HG03066 (cell line): ENCODE data around the gene AUTS2.
"Not testable (repeated sequence)": the region's sequence is repeated elsewhere in the genome, so short reads cannot be mapped to it uniquely, and the experiment has no call there.

Source experiments
- ATAC-seq: cut with Tn5 transposase; IDR thresholded peaks from one replicate; pipeline ENCODE4 v1.9.1; 2021; ENCODE audit warnings: low read depth; ENCODE audit not compliant: unreplicated experiment

AUTS2 gene

DNA sequence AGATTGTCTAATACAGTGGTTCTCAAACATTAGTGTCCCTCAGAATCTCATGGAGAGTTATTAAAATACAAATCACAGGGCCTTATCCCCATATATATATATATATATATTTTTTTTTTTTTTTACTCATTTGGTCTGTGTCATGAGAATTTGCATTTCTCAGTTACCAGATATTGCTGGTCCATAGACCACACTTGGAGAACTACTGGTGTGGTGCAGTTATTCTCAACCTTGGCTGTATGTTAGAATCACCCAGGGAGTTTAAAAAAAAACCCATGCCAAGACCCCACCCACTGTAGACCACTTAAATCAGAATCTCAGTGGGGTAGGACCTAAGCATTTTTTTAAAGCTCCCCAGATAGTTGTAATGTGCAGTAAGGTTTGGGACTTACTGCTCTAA lies 179.9 kb downstream of the AUTS2 start:
- ATAC-seq, result peak; percentile 63

- ATAC-seq, result no peak
Measured at GRCh38 chr7:69780379-69780778, 182.1 kb downstream of the AUTS2 start.

GRCh38 chr7:69781412-69781846 lies 183.2 kb downstream of the AUTS2 start:
- ATAC-seq, result no peak

DNA sequence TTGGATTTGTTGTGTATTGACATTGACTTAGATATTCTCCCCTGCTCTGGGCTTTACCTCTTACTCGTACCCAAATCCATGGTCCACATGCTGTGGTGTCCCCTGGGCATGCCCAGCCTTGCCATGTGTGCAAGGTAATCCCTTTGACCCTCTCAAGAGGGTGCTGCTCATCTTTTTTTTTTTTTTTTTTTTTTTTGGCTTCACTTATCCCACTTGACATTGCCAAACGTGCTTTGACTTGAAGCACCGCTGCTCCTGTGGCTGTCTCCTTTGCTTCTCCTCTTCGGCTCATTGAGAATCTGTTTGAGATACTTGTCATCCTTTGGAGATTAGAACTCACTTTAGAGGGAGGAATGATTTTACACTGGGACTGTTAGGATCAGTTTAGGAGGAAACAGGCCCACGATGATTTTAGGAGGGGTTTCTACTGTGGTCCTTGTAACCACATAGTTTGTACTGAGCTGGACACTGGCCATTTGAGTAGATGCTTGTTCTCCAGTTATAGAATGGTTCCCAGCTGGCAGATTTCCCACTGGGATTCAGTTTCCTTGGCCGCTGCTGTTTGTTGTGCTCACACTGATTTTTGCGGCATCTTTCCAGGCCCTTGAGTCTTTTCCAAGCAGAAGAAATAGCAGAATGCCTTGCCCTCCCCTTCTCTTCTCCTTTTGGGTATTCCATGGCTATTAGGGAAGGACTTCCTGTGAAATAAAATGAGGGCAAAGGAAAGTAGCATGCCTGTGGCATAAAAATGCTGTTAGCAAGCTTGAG lies 184.8 kb downstream of the AUTS2 start:
- ATAC-seq, result no peak

DNA sequence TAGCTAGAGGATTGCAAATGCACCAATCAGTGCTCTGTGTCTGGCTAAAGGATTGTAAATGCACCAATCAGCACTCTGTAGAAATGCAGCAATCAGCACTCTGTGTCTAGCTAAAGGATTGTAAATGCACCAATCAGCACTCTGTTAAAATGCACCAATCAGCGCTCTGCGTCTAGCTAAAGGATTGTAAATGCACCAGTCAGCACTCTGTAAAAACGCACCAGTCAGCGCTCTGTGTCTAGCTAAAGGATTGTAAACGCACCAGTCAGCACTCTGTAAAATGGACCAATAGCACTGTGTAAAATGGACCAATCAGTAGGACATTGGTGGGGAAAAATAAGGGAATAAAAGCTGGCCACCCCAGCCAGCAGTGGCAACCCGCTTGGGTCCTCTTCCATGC lies 187.9 kb downstream of the AUTS2 start:
- not testable (repeated sequence) for ATAC-seq

GRCh38 chr7:69786730-69787395 lies 188.6 kb downstream of the AUTS2 start:
- ATAC-seq, result no peak

DNA sequence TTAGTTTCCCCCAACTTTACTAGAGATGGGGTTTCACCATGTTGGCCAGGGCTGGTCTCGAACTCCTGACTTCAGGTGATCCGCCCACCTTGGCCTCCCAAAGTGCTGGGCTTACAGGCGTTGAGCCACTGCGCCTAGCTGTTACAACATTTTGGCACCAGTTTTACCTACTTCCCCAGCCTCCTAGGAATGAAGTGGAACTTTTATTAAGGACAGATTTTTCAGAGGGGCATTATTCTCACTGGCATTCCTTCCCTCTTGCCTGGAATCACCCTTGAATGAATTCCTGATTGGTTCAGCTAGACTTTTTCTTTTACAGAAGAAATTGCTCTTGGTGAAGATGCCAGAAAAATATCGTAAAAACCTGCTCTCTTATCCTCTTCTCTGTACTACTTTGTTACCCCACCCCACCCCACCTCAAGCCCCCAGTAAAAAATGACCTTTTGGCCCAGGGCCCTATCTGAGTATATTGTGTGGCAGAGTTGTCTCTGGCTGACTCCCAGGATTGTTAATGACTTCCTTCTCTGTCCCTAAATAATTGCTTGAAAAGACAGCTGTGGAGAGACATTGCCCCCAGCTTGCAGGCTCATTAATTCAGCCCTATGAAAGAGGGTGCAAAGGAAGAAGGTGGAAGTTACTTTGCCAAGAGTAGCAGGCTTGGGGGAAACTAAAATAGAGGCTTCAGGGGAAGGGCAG lies 189.6 kb downstream of the AUTS2 start:
- no peak for ATAC-seq

DNA sequence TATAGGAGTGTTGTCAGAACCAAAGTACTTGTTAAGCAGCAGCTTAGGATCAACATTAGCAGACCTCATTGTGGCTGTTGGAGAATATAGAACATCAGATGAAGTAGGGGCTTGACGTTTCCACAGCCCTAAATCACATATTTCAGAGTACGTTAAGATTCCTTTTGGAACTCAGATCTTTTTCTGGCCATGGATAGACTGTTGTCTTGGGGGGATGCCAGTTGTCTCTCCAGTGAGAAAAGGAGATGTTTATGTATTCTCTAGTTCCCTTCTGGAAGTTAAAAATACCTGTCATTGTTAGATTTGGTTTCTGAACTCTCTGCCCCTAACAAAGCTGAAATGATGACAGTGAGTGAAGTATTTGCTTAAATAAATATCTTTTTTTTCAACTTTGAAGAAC lies 191.3 kb downstream of the AUTS2 start:
- no peak for ATAC-seq

GRCh38 chr7:69790977-69791724 lies 192.9 kb downstream of the AUTS2 start:
- no peak for ATAC-seq

DNA sequence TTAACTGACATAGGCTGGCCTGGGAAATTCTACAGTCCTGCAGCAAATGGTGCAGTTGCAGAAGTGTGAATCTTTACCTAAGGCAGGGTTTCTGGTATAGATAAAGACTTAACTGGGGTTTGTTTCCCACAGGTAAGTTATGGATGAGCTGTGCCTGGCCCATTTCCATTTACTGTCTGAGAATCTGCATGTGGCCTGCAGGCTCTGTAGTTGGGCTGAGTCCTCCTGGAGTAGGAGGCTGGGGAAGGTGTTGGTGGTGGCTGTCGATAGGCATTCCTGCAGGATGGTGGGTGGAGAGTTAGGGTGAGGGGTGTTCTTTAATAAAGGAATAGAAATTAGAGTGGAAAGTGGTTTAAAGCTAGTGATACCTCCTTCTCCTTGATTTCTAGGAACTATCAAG lies 193.5 kb downstream of the AUTS2 start:
- no peak for ATAC-seq

GRCh38 chr7:69795932-69796331 lies 197.7 kb downstream of the AUTS2 start:
- ATAC-seq, result no peak

- ATAC-seq, result no peak
Measured at GRCh38 chr7:69796416-69796815, 198.1 kb downstream of the AUTS2 start.

GRCh38 chr7:69799048-69799697 lies 200.9 kb downstream of the AUTS2 start:
- ATAC-seq, result no peak

DNA sequence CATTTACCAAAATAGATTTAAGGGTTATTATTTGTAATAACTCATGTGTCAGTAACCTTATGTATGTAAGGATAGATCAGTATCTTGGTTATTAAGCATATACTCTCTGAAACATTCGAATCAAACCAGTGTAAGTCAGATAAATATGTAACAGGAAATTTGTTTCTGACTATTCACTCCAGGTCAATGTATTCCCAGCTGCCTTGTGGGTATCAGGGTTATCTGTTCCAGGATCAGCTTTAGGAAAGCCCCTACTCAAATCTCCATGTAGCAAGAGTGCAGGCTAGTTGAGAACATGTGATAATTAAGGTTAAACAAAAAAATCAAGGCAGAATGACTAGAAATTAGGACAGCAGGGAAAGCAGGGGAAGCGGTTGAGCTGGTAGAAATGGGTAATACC lies 201.7 kb downstream of the AUTS2 start:
- no peak for ATAC-seq

DNA sequence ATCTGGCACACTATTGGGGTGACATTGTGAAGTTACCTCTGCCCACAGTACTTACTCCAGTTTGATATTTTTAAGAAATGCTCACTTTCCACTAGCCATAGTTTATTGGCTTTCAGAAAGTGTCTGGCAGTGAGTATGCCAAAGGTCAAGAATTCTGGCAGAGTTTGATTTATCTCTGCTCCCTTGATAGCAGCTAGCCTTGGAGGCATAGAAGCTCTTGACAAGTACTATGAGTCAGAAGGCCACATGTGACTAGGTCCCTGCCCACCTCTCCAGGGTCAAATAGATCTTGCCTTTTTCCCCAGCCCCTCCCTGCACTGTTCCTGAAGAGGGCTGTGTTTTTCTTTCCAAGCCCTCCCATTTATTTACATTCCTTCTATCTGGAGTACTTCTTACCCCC lies 202.2 kb downstream of the AUTS2 start:
- ATAC-seq, result no peak

DNA sequence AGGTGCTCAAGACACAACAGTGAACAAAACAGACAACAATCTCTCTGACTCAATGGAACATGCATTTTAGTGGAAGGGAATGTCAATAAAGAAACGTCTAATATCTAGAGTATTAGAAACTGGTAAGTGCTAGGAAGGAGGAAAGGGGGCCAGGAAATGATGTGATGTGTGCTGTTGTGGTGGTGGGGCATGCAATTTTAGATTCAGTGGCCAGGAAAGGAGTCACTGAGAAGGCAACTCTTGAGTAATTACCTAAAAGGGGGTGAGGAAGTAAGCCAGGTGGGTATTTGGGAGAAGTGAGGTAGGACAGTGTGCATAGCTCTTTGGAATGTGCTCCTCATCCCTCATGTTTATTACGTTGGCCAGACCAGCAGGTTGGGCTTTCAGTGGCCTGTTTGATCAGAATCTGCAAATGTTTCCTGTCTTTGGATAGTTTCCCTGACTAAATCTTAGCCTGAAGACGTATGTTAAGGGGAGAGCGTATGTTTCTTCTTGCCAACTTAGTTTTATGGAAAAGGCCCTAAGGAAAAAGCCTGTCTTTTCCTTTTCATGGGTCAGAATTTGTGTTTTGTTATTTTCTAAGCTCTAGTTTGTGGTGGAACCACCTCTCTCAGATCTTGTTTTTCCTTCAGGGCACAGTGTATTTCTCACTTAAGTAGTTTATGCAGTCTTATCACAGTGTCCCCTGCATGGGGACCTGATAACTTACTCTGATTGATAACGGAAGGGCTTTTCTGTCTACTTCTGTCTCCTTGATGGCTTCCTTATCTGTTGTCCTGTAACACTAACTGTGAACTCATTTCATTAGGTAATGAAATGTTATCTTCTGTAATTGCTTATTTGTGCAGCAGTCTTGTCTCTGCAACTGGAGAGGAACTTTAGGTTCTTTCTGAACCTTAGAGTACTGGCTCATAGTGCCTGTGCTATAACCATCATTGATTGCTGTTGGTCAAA lies 203.7 kb downstream of the AUTS2 start:
- no peak for ATAC-seq

DNA sequence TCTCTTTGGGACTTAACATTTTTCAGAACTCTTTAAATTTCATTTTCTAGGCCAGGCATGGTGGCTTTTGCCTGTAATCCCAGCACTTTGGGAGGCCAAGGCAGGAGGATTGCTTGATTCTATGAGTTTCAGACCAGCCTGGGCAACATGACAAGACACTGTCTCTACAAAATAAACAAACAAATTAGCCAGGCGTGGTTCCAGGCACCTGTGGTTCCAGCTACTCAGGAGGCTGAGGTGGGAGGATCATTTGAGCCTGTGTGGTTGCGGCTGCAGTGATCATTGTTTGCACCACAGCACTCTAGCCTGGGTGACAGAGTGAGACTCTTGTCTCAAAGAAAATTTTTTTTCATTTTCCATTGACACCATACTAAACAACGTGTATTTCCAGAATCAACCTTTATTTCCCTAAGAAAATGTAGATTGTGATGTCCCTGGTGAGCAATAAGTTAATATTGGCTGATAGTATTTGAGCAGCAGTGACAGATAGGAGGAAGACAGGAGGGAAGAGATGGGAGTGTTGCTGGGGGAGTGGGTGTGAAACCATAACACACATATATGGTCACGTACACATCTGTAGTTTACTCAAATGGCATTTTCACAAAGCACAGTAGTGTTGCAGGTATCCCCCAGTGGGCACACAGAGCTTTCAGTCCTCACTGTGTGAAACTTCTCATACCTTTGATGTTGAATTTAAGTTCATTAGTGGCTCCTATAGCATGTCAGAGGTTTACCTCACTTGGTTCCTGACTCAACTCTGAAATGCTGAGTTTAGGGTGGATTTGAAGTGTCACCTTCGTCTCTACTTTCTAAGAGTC lies 205.6 kb downstream of the AUTS2 start:
- ATAC-seq, result peak; percentile 91

GRCh38 chr7:69804962-69805361 lies 206.7 kb downstream of the AUTS2 start:
- no peak for ATAC-seq
